NCI-H345 treated with DMSO at 0.1 percent for 48 hours (cell line): ENCODE measurements around the gene LZTR1.
"Not testable (repeated sequence)": the region's sequence is repeated elsewhere in the genome, so short reads cannot be mapped to it uniquely, and the experiment has no call there.

Source experiments
- DNase-seq: peaks from one replicate; lab custom pipeline; 2025; ENCODE audit not compliant: unreplicated experiment; lab: John Stamatoyannopoulos, UW

LZTR1 gene

DNA sequence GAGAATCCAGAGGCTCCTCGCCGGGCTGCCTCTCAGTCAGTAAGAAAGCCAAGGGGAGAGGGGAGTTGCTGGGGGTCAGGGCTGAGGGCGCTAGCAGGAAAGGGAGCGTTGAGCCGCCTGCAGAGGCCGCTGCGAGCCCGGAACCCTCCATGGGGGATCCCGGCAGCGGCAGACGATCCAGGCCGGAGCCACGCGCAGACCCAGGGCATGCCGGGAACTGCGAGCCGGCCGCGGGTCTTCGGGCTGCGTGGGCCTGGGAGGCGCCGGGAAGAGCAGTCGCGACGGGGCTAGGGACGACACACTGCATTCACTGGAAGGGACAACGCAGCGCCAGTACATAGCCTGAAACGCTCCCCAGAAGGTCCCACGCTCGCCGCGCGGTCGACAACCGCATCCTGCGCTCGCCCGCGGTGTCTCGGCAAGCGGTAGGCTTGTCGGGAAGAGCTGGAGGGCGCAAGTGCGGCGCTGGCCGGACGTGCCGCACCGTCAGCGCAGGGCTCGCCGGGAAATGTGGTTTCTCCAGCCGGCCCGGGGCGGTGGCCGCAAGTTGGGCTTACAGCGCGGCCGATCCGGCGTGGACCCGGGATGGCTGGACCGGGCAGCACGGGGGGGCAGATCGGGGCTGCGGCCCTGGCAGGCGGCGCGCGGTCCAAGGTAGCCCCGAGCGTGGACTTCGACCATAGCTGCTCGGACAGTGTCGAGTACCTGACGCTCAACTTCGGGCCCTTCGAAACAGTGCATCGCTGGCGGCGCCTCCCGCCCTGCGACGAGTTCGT is at the start of gene LZTR1:
TSS of gene LZTR1 (plus strand) at position 511 of the 776 bp plus-strand sequence. CDS start at position 586, 75 bp downstream.
- DNase-seq, result no peak

DNA sequence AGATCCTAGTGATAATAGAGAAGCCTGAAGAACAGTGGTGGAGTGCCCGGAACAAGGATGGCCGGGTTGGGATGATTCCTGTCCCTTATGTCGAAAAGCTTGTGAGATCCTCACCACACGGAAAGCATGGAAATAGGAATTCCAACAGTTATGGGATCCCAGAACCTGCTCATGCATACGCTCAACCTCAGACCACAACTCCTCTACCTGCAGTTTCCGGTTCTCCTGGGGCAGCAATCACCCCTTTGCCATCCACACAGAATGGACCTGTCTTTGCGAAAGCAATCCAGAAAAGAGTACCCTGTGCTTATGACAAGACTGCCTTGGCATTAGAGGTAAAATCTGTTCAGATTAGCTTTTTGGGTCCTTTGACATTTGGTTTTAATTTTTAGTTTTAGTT is 48.2 kb upstream of the LZTR1 start:
- no peak for DNase-seq

DNA sequence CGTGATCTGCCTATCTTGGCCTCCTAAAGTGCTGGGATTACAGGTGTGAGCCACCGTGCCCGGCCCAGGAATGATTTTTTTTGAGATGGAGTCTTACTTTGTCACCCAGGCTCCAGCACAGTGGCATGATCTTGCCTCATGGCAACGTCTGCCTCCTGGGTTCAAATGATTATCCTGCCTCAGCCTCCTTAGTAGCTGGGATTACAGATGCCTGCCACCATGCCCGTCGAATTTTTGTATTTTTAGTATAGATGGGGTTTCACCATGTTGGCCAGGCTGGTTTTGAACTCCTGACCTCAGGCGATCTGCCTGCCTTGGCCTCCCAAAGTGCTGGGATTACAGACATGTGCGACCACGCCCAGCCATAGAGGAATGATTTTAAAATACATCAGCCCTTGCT is 47.0 kb upstream of the LZTR1 start:
- DNase-seq, result not testable (repeated sequence)

DNA sequence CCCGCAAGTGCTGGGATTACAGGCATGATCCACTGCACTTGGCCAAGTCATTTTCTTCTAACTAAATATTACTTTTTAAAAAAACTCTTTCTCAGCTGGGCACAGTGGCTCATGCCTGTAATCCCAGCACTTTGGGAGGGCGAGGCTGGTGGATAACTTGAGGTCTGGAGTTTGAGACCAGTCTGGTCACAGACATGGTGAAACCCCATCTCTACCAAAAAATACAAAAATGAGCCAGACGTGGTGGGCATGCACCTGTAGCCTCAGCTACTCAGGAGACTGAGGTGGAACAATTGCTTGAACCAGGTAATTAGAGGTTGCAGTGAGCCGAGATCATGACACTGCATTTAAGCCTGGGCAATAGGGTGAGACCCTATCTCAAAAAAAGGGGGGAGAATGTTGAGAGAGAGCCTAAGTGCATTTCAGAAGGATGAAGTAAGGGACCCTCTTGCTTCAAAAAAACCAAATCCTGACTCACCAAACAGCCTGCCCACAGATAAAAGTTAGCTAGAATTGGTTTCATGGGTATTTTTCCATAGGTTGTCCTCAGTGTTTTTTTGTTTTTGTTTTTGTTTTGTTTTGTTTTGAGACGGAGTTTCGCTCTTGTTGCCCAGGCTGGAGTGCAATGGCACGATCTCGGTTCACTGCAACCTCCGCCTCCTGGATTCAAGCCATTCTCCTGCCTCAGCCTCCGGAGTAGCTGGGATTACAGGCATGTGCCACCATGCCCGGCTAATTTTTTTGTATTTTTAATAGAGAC is 46.1 kb upstream of the LZTR1 start:
- DNase-seq, result not testable (repeated sequence)

DNA sequence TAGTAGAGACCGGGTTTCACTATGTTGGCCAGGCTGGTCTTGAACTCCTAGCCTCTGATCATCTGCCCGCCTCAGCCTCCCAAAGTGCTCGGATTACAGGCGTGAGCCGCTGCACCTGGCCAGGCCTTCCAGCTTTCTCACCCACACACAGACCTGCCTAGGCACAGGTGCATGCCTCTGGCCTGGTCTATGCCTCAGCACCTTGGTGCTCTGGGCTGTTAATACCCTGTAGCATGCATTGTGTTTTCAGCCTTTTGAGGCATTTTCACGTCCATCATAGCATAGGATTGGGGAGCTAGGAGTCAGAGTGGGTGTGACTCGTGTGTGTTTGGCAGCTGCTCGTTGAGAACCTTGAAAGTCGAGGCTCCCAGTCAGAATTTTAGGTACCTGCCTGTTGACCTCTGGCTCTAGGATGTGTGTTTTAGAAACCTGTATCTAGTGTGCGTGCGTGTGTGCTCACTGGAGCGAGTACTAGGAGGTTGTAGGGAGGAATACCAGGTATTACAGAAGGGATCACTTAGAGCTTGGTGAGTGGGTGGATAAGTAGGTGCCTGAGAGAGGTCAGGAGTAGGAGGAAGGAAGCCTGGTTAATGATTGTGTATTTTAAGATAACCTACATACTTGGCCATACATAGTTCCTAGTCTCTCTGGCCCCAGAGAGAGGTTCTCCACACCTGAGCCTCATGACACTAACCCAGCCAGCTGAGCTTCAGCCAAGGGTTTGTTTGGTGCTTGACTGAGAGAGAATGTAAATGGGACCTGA is 44.9 kb upstream of the LZTR1 start:
- no peak for DNase-seq

DNA sequence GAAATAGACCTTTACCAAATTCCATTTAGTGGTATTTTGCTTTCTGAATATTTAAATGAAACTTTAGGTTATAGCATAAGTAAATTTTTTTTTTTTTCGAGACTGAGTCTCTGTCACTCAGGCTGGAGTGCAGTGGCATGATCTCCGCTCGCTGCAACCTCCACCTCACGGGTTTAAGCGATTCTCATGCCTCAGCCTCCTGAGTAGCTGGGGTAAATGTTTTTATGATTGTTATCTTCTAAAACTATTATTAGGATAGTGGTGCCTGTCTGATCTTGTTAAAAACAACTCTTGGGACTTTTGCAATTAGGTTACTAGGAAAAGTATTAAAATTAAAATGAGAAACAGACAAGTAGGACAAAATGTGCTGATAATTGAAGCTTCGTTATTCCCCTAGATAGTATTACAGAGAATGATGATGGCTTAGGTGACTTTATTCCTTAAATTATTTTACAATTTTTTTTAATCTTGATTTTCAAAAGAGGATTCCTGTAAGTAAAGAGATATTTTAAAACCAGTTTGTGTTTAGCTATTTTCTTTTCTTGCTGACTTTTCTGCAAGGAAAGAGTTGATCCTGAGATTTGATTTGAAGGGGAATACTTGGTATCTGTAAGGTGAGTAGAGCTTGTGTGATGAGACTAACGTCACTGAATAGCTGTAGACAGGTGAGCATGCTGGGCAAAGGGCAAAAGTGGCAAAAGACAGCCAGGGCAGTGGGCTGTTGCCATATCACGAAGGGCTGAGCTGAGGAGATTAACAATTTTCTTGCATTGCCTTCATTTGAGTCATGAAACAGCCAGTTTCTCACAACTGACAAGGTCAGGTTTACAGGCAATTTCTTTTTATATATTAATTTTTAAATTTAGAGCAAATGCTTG is 44.1 kb upstream of the LZTR1 start:
- DNase-seq, result no peak

DNA sequence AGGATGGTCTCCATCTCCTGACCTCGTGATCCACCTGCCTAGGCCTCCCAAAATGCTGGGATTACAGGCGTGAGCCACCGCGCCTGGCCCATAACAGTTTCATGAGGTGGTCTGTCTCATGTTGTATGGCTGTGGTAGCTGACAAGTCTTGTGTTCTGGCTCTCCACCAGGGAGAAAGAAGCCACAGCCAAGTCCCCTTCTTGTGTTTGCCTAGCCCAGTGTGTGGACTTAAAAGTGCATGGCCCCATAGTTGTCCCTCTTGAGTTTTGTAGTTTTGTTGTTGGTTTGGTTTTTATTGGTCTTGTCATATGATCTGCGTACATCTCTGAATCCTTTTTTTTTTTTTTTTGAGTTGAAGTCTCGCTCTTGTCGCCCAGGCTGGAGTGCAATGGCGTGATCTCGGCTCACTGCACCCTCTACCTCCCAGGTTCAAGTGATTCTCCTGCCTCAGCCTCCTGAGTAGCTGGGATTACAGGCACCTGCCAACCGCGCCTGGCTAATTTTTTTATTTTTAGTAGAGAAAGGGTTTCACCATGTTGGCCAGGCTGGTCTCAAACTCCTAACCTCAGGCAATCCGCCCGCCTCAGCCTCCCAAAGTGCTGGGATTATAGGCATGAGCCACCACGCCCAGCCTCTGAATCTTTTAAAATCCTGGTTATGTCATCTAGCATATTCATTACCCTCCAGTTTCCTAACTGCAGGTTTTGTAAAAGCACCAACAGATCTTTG is 42.5 kb upstream of the LZTR1 start:
- not testable (repeated sequence) for DNase-seq

DNA sequence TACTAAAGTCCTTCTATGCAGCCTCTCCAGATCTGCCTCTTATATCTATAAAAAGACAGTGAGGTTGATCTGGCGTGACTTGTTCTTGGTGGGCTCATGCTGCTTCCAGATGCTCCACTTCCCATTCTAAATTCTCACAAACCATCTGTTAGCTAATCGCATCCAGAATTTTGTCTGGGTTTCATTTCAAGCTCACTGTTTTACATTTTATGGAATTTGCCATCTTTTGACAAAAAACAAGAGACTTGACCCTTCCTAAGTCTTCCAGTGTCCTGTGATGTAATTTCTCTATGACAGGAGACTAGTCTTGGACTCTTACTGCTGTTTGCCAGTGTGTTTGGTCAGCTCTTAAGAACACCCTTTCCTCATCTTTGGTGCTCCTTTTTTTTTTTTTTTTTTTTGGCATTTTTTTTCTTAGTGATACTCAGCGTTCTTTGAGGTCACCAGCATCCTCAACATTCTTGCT is 41.9 kb upstream of the LZTR1 start:
- DNase-seq, result no peak

DNA sequence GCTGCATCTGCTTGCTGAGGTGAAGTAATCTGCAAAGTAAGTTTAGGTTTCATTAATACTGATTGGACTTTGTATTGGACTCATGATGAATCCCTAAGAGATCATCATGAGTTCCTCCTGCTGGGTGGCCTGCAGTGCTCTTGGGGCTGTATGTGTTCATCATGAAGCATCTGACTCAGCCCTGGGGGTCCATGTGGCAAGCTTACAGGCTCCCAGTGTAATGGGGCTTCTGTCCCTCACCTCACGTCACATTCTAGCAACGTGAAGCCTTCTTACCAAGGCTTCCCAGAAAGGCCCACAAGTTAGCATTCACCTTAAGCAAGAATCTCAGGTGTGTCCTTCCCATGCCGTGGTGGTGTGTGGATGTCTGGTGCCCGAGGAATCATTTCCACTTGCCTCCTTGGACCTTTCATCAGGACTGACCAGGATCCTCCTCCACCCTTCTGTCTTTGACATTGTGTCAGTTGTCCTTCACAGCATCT is 41.2 kb upstream of the LZTR1 start:
- no peak for DNase-seq

DNA sequence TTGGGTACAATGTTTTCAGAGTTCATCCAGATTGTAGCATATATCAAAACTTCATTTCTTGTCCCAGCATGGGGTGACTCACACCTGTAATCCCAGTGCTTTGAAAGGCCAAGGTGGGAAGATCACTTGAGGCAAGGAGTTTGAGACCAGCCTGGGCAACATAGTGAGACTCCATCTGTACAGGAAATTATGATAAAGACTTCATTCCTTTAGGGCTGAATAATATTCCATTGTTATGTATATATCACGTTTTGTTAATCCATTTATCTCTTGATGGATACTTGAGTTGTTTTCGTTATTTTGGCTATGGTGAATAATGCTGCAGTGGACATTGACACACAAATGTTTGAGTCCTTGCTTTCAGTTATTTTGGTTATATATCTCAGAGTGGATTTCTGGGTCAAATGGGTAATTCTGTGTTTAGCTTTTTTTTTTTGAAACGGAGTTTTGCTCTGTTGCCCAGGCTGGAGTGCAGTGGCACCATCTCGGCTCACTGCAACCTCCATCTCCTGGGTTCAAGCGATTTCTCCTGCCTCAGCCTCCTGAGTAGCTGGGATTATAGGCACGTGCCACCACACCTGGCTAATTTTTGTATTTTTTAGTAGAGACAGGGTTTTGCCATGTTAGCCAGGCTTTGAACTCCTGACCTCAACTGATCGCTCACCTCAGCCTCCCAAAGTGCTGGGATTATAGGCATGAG is 39.7 kb upstream of the LZTR1 start:
- DNase-seq, result not testable (repeated sequence)

DNA sequence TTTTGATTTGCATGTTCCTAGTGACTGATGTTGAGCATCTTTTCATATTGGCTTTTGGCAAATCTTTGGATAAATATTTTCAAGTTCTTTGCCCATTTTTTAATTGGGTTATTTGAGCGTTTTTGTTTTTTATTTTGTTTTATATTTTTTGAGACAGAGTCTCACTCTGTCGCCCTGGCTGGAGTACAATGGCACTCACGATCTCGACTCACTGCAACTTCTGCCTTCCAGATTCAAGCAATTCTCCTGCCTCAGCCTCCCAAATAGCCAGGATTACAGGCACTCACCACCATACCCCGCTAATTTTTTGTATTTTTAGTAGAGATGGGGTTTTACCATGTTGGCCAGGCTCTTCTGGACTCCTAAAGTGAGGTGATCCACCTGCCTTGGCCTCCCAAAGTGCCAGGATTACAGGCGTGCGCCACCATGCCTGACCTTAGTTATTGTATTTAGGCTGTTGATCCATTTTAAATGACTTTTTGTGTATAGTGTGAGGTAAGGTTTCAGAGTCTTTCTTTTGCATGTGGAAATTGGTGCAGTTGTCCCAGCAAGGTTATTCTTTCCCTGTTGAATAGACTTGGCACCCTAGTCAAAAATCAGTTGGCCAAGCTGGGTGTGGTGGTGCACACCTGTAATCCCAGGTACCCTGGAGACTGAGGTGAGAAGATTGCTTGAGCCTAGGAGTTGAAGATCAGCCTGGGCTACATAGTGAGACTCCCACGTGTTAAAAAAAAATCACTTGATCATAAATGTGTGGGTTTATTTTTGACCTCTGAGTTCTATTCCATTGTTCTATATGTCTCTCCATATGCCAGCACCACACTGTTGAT is 38.8 kb upstream of the LZTR1 start:
- no peak for DNase-seq

DNA sequence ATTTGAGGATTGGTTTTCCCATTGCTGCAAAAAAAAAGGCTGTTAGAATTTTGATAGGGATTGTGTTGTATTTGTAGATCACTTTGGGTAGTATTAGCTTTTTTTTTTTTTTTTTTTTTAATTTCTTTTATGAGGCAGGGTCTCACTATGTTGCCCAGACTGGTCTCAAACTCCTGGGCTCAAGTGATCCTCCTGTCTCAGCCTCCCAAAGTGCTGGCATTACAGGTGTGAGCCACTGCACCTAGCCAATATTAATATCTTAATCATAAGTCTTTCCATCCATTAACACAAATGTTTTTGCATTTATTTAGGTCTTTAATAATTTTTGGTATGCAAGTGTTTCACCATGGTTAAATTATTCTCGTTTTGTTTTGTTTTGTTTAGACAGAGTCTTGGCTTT is 38.1 kb upstream of the LZTR1 start:
- no peak for DNase-seq

DNA sequence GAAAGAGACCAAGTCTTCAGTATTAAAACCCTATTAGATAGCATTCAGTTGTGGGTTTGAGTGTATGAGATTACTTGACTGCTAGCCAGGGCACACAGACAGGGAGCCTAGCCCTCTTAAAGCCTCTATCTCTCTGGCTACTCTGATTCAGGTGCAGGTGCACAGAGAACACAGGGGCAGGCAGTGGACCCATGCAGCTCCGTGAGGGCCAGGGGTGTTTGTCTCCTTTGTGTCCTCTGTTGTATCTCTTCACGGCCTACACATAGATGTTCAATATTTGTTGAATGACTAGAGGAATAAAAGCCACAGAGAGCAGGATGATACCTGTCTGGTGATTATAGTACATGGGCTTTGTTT is 36.5 kb upstream of the LZTR1 start:
- no peak for DNase-seq

DNA sequence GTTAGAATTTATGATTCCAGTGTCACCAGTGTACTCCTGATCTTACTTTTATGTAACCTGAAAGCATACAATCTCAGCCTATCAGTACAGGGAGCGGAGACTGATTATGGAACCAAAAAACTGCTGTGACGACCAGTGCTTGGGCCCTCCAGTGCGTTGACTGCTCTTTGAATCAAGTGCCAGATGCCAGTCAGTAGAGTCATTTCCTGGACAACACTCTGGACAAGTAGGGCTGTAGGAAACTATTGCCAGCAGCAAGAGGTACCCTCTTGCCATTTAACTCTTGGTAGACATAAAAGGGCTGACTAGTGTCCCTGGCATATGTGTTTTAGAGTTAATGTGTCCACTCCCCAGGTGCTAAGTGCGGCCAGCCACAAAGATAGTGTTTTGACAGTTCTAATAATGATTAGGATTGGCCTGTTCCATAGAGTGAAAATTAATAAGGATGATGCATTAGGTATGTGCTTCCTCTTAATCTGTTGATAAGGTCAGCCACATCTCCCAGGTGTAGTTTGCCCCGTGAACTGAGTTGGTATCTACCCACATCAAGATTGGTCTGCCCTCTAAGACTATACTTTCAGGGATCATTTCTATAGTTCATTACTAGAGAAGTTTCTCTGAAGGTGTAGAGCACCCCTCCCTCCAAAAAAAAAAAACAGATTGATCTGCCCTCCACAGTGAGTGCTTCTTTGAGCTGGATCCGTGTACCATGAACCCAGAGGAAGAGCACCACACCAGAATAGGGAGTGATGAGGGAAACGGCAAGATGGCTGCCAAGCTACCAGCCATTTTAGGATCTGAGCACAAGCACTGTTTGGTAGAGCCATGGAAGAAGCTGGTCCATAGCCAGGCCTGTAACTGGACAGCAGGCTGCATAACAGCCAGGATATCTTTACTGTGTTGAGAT is 35.8 kb upstream of the LZTR1 start:
- no peak for DNase-seq

DNA sequence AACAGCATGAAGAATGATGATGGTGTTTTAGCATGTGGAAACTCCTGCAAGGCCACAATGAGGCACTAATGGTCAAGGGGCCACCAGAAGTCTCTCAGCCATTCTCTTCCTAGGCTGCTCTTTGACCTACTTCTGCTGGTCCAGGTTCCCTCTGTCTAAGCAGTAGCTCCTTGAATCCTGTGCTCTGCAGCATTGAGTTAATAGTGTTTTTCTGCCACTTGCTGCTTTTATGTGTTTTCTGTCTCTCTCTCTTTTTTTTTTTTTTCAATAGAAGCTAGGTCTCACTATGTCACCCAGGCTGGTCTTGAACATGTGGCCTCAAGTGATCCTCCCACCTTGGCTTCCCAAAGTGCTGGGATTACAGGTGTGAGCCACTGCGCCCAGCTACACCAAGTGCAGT is 35.1 kb upstream of the LZTR1 start:
- no peak for DNase-seq

DNA sequence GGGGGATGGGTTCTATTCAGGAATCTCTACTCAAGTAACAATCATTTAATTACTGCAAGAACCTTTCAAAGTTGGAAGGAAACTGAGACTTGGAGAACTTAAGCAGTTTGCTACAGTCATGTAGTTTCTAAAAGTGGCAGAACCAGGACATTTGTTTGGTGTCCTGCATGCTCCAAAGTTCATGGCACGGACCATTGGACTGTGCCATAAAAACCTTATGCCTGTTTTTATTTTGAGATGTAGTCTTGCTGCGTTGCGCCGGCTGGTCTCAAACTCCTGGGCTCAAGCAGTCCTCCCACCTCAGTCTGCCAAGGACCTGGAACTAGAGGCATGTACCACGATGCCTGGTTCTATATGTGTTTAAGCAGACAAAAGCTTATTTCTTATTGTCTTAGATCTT is 33.6 kb upstream of the LZTR1 start:
- DNase-seq, result no peak

DNA sequence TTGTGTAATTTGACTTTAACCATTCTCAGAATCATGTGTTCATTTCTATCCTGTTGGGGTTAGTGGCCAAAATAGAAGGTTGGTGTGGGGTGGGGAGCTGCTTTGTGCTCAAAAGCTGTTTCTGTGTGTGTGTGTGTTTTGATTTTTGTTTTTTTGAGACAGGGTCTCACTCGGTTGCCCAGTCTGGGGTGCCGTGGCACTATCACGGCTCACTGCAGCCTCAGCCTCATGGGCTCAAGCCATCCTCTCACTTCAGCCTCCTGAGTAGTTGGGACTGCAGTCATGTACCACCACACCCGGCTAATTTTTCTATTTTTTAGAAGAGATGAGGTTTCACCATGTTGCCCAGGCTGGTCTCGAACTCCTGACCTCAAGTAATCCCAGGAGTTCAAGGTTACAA is 33.1 kb upstream of the LZTR1 start:
- DNase-seq, result no peak
